Vagina (tissue), 2 donors: ENCODE measurements around the gene NEB. TPM values are rescaled to one million over a fixed set of nuclear protein-coding genes. Genes with fewer than 3 reads are reported as not detected.

Source experiments
- DNase-seq, 2 donors: peaks; one replicate each; pipeline ENCODE4 v3.0.0-alpha.2; 2017; ENCODE audit errors: extremely low spot score in 2 of 2
- H3K27ac ChIP-seq: fragments of 200-600 bp; sonication (generic); one replicate; pipeline ENCODE4 v1.5.1; 2019
- H3K27me3 ChIP-seq: fragments of 200-600 bp; sonication (generic); one replicate; pipeline ENCODE4 v1.5.1; 2019
- H3K36me3 ChIP-seq, 2 donors: fragments of 200-600 bp; sonication (generic); one replicate each; pipeline ENCODE4 v1.5.1; 2017 to 2019
- H3K4me1 ChIP-seq: fragments of 200-600 bp; sonication (generic); one replicate; pipeline ENCODE4 v1.5.1; 2019
- H3K4me3 ChIP-seq, 2 donors: fragments of 200-600 bp; sonication (generic); 1 replicate in 1 of 2; 2 replicates in 1 of 2; pipeline ENCODE4 v1.5.1; 2016 to 2019
- H3K9me3 ChIP-seq: fragments of 200-600 bp; sonication (generic); one replicate; pipeline ENCODE4 v1.5.1; 2019
- CTCF ChIP-seq, 3 experiments: fragments of 450-650 bp in 2 of 3; fragments of 200-600 bp in 1 of 3; sonication (generic) in 1 of 3; IDR thresholded peaks; one replicate each; pipeline ENCODE4 v1.5.1; 2017 to 2019; ENCODE audit warnings: antibody characterized with exemption in 3 of 3, mild to moderate bottlenecking in 2 of 3, moderate library complexity in 2 of 3
- POLR2A ChIP-seq, 2 donors: fragments of 450-650 bp; IDR thresholded peaks; one replicate each; pipeline ENCODE4 v1.6.1; 2017; ENCODE audit warnings: antibody characterized with exemption in 2 of 2, mild to moderate bottlenecking in 2 of 2, moderate library complexity in 2 of 2
- POLR2AphosphoS5 ChIP-seq, 2 donors: sonication (generic); formaldehyde crosslinking; IDR thresholded peaks; one replicate each; pipeline ENCODE4 v1.9.0; 2017; ENCODE audit warnings: antibody characterized with exemption in 2 of 2, mild to moderate bottlenecking in 2 of 2, low read depth in 1 of 2; ENCODE audit not compliant: insufficient read depth in 1 of 2
- intact Hi-C: fragments of 100-400 bp; cut with DNase I; formaldehyde crosslinking; loops from one replicate; pipeline ENCODE4 v1.15.1; 2023
- total RNA-seq: library from RNA; depleted of rRNA; stranded (reverse); fragments of >200 nt; gene quantifications from one replicate; pipeline ENCODE4 v1.2.3, GENCODE V29; 2016

Gene NEB
- total RNA-seq, 1 donor from 2014 or later, result 0.98 TPM

GRCh38 chr2:151780938-151781337 is 46.7 kb upstream of the NEB start:
- TF ChIP-seq POLR2AphosphoS5 (IDR thresholded peaks at IDR 0.05; ENCODE audit: insufficient read depth in 1 of 2, low read depth in 1 of 2) (no peak), CTCF (IDR thresholded peaks at IDR 0.05) (no peak)
- no peaks in the 10 kb centered on the region for H3K9me3 ChIP-seq
- no peak overlapping the region for H3K27ac ChIP-seq
- no peaks in the 10 kb centered on the region for H3K27me3 ChIP-seq
- H3K4me1 ChIP-seq, result no peaks in the 10 kb centered on the region
- no peak for DNase-seq
- intact Hi-C loops, result no loop called here
- H3K4me3 ChIP-seq, result no peak overlapping the region
- H3K36me3 ChIP-seq, result peaks cover 0 to 6% of the 10 kb centered on the region in 2 donors

- no peak for DNase-seq
- Histone ChIP-seq H3K27ac (no peak overlapping the region), H3K9me3 (no peaks in the 10 kb centered on the region), H3K4me1 (peaks cover 4% of the 10 kb centered on the region), H3K4me3 (no peak overlapping the region), H3K27me3 (no peaks in the 10 kb centered on the region), H3K36me3 (peaks cover 0 to 6% of the 10 kb centered on the region in 2 donors)
- intact Hi-C loops, result no loop called here
- TF ChIP-seq CTCF (IDR thresholded peaks at IDR 0.05) (no peak), POLR2A (IDR thresholded peaks at IDR 0.05) (no peak), POLR2AphosphoS5 (IDR thresholded peaks at IDR 0.05; ENCODE audit: insufficient read depth in 1 of 2, low read depth in 1 of 2) (no peak)
These were observed 43.7 kb upstream of the NEB start for GRCh38 chr2:151777935-151778334.

- DNase-seq, result no peak
- no peak for TF ChIP-seq POLR2AphosphoS5 (IDR thresholded peaks at IDR 0.05; ENCODE audit: insufficient read depth in 1 of 2, low read depth in 1 of 2)
- TF ChIP-seq CTCF (IDR thresholded peaks at IDR 0.05), result no peak
- no peak for TF ChIP-seq POLR2A (IDR thresholded peaks at IDR 0.05)
- intact Hi-C loops, result no loop called here
- no peaks in the 10 kb centered on the region for H3K9me3 ChIP-seq
- no peak overlapping the region for H3K4me3 ChIP-seq
- H3K27ac ChIP-seq, result no peak overlapping the region
- peaks cover 0 to 6% of the 10 kb centered on the region in 2 donors for H3K36me3 ChIP-seq
- peaks cover 8% of the 10 kb centered on the region for H3K4me1 ChIP-seq
- no peaks in the 10 kb centered on the region for H3K27me3 ChIP-seq
These were observed 43.2 kb upstream of the NEB start for GRCh38 chr2:151777487-151777886.

- intact Hi-C loops, result no loop called here
- H3K4me1 ChIP-seq, result peaks cover 10% of the 10 kb centered on the region
These were observed 42.1 kb upstream of the NEB start for GRCh38 chr2:151776367-151776766.

More at GRCh38 chr2:151776367-151776766, 42.1 kb upstream of the NEB start:
- no peaks in the 10 kb centered on the region for H3K36me3 ChIP-seq
- no peak overlapping the region for H3K4me3 ChIP-seq
- no peak for DNase-seq
- H3K27ac ChIP-seq, result no peak overlapping the region
- TF ChIP-seq POLR2AphosphoS5 (IDR thresholded peaks at IDR 0.05; ENCODE audit: insufficient read depth in 1 of 2, low read depth in 1 of 2), result no peak
- no peak for TF ChIP-seq POLR2A (IDR thresholded peaks at IDR 0.05)
- TF ChIP-seq CTCF (IDR thresholded peaks at IDR 0.05), result no peak
- no peaks in the 10 kb centered on the region for H3K9me3 ChIP-seq
- H3K27me3 ChIP-seq, result no peaks in the 10 kb centered on the region
